GM12873 (cell line): ENCODE results near the gene RIPOR3.

Experiments
- TF ChIP-seq, protein P1 (sequence below): IDR thresholded peaks from 2 replicates; pipeline ENCODE4 v1.5.1; 2012; ENCODE audit warnings: low read depth, mild to moderate bottlenecking, moderate library complexity, low read length, control low read depth; ENCODE audit not compliant: insufficient read depth; ENCODE audit errors: missing control alignments

Gene RIPOR3, protein sequence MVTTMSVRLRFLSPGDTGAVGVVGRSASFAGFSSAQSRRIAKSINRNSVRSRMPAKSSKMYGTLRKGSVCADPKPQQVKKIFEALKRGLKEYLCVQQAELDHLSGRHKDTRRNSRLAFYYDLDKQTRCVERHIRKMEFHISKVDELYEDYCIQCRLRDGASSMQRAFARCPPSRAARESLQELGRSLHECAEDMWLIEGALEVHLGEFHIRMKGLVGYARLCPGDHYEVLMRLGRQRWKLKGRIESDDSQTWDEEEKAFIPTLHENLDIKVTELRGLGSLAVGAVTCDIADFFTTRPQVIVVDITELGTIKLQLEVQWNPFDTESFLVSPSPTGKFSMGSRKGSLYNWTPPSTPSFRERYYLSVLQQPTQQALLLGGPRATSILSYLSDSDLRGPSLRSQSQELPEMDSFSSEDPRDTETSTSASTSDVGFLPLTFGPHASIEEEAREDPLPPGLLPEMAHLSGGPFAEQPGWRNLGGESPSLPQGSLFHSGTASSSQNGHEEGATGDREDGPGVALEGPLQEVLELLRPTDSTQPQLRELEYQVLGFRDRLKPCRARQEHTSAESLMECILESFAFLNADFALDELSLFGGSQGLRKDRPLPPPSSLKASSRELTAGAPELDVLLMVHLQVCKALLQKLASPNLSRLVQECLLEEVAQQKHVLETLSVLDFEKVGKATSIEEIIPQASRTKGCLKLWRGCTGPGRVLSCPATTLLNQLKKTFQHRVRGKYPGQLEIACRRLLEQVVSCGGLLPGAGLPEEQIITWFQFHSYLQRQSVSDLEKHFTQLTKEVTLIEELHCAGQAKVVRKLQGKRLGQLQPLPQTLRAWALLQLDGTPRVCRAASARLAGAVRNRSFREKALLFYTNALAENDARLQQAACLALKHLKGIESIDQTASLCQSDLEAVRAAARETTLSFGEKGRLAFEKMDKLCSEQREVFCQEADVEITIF

DNA sequence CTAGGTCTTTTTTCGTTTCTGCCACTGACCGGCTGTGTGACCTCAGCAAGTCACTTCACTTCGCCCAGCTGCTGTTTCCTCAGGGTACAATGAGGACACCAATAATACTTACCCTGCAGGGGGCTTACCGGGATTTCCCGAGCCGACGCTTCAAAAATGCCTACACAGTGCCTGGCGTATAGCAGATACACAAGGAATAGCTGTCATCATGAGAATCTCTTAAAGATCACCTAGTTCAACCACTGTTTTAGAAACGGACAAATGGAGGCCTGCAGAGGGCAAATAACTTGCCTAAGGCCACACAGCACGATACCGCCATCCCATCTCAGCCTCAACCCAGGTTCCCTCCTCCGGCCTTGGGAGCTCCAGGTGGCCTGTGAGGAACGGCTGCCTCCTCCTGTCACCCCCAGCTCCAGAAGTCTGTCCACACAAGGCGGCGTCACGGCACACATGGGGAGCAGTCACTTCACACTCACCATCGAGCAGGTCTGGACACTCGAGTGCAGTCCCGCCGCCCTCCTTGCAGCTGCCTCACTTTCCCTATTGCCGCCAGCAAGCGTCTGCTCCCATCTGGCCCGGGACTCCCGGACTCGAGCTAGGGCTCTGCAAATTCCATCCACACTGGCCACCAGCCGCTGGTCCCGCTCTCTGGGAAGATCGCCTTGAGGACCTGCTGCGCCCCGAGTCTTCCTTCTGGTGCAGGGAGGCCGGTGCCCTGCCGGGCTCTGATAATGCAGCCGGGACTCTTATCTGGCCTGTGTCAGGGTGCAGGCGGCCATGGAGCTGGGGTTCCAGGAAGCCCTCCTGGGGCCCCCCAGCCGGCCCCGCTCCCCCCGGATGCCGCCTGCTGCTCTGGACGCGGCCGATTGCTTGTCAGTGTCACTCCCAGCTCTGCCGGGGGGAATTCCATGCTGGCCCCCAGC lies at the start of gene RIPOR3:
Gene RIPOR3 (minus strand): TSS at position 893 of the 923 bp plus-strand sequence. CDS start 414 bp downstream, at position 479.
- TF ChIP-seq, protein P1, sequence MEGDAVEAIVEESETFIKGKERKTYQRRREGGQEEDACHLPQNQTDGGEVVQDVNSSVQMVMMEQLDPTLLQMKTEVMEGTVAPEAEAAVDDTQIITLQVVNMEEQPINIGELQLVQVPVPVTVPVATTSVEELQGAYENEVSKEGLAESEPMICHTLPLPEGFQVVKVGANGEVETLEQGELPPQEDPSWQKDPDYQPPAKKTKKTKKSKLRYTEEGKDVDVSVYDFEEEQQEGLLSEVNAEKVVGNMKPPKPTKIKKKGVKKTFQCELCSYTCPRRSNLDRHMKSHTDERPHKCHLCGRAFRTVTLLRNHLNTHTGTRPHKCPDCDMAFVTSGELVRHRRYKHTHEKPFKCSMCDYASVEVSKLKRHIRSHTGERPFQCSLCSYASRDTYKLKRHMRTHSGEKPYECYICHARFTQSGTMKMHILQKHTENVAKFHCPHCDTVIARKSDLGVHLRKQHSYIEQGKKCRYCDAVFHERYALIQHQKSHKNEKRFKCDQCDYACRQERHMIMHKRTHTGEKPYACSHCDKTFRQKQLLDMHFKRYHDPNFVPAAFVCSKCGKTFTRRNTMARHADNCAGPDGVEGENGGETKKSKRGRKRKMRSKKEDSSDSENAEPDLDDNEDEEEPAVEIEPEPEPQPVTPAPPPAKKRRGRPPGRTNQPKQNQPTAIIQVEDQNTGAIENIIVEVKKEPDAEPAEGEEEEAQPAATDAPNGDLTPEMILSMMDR = no peak

DNA sequence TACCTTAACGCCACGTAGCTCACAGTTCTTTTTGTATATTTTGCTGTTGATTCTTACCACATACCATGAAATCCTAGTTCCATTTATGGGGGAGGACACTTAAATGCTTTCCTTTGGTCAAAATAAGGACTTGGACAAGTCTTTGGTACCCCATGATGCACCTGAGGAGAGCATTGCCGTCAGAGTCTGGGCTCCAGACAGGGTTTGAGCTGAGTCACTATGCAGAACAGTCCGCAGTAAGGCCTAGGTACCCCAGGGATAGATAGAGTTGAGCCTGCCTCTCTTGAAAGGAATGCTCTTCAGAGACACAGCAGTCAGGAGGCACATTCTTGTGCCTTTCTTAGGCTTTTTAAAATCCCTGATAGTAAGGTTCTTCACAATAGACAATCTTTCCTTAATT lies 46.0 kb upstream of the RIPOR3 start:
- TF ChIP-seq, protein P1 = no peak

DNA sequence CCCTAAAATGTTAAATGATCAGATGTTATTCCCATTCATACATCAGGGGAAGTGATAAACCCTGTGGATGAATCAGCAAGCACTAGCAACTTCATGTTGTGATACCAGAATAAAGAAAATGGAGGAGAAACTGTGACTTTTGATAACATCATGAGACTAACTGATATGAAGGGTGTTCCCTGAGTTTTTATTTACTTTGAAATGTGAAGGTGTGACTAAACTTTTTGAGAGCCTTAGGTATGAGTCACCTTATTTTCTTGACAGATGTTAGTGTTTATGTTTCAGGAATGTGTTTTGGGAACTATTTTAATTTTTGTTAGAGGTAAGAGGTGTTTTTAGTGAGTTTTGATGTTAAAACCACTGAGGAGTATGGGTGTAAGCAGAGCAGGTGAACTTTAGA lies 44.5 kb upstream of the RIPOR3 start:
- TF ChIP-seq, protein P1 = no peak

DNA sequence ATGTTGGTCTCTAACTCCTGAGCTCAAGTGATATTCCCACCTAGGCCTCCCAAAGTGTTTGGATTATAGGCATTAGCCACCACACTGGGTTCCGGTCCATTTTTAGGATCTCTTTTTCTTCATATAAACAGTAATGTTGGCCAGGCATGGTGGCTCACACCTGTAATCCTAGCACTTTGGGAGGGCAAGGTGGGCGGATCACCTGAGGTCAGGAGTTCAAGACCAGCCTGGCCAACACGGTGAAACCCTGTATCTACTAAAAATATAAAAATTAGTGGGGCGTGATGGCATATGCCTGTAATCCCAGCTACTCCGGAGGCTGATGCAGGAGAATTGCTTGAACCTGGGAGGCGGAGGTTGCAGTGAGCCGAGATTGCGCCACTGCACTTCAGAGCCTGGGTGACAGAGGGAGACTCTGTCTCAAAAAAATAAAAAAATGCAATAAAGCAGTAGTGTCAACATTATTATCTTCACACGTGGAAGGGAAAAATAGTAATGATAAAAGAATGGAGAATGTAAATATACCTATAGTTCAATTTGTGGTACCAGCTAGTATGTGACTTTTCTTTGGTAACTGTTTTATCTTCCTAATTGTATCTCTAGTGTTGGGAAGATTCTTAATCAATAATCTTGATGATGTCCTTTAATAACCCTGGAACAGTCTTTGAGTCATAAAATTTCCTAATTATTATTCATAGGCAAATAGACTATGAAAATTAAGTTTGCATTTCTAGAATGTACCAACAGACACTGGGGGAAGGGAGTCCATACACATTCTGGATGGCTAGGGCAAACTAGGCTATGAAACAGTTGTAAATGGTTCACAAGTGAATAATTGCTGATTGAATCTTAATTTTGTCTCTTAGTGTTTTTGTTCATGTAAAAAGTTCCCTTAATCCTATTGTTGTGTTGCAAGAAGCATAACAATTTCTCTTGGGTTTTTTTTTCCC lies 43.7 kb upstream of the RIPOR3 start:
- TF ChIP-seq, protein P1 = no peak

DNA sequence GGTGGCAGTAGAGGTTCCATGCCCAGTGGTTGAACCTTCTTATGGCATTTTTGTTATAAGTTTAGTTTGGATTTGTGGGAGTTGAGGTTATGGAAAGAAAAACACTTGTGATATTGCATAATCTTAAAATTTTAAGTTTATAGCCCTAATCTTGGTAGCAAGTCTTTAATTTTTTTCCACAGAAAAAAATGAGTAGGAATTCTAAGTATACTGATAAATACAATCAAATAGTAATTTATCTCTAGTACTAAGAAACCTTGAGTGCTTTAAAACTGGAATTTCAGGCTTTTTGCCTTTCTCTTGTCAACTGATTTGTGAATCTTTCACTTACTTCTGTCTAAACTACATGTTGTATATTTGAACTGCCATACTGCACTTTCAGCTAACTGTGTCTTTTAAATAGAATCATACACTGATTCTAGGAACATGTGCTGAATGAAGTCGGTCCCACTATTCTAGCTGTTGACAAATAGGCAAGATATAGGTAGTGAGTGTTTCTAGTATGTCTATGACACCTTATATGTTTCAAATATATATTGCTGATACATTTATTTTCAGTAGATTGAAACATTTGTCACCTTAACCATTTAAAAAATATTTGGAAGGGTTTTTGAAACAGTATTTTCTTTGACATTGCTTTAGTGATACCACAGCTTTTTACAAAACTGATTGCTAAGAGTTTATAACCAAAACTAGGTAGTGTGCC lies 42.5 kb upstream of the RIPOR3 start:
- TF ChIP-seq, protein P1 = no peak
